ENCODE results near the gene ARVCF.
A peak's percentile ranks its signal among the peaks of the same experiment; 100 is the strongest.

Gene ARVCF

DNA sequence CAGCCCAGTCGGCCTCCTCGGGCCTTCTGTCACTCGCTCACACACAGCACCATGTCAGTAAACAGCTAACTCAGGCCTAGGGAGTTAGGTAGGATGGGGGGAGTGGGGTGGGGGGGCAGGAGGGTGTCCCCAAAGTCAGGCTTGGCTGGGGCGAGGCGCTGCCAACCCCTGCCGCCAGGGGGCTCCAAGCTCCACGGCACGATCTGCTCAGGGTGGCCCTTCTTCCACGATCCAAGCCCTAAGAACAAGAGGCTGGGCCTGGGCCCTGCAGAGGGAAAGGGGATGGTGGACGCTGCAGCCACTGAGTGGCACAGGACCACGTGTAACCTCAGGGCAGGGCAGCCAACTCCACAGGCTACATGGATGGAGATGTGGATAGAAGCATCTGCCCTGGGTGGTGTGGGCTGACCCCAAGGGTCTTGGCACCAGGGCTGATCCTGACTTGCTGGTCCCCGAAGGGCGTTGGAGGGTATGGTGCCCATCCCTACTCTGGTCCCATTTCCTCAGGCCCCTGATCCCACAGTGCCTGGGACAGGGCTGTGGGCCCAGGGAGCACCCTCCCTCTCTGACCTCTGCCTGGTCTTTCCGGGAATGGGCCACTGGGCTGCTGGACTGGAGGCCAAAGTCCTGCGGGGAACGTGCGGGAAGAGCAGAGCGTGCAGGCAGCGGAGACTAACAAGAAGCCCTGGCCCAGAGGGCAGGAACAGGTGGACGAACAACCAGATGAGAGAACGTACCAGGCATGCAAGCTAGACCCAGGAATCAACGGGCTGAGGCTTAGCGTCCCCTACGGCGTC is 45.9 kb downstream of the ARVCF start:
- peak; percentile 85 for DNase-seq

DNA sequence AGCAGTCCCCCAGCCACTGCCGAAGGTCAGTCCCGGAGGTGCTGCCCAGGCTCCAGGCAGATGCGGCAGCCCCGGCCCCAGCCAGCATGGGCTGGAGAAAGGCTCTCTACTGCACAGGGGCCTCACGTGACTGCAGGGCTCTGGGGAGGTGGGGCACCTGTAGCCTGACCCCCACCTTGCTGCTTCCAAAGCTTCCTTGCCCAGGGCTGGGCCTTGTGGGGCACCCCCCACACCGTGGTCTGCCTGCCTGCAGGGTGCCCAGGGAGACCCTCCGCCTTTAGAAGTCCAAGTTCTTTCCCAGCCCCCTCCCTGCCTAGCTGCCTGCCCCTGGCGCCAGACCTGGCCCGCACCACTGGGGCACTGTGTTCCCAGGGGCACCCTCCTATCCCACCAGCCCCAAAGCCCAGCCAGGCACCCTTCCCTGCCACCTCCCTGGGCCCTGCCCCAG is 46.6 kb downstream of the ARVCF start:
- DNase-seq, result no peak

GRCh38 chr22:19969141-19969928 is 47.3 kb downstream of the ARVCF start:
- DNase-seq, result no peak

- no peak for DNase-seq
These were observed 48.2 kb downstream of the ARVCF start for GRCh38 chr22:19968450-19968891.

DNA sequence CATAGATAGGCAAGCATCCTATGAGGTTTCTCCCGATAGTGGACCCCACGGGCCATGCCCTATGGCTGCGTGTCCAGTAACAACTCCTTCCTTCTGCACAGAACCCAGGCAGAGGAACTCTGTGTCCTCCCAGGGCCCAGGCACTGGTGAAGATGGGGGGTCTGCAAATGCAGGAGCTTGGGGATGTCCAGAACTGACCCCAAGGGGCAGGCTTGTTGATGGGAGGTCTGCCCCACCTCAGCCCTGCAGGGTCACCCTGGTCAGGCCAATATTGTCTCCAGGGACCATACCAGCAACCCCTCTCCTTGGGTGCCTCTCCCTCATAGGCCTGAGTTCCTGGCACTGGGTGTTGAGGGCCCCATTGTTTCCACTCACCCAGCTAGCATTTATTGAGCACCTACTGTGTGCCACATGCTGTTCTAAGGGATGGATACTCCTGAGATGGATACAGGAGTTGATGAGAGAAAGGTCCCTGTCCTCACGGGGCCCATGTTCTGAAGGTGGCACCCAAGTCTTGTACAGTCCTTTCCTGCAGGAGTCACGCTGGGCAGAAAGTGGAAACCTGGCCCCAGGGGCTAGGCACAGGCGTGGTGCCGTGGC is 48.7 kb downstream of the ARVCF start:
- no peak for DNase-seq

DNA sequence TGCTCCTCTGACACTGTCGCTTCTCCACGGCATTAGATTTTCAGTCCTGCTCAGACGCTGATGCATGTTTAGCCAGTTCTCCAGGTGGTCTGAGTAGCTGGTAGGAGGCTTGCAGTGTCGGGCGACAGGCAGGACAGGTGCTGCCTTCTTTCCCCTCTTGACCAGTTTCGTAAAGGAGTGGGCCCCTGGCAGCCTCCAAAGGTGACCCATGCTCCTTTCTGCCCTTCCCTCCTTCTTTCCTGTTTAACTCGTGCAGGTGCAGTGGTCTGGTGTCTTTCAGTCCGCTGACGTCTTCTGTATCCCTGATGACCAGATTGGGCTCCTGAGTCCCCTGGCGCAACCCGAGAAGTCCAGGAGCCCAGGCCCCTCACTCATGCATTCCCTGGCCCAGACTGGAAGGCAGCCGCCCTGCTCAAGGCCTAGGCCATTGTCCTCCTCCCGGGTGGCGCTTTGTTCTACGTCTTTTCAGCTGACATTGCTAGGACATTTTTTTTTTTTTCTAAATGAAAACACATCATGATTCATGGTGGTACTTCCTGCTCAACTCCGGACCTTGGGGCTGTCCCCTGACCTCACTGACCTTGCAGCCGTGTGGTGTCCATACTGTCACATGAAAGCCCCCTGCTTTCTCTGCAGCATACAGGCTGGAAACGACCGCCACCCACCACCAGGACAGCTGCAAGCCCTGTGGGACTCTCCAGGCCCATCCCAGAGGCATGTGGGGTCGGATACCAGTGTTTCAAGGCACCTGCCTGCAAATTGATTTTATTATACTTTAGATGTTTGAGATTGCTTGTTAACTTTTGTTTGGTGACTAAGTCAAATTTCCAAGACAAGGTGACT is 49.5 kb downstream of the ARVCF start:
- DNase-seq, result no peak

GRCh38 chr22:19965771-19966709 is 50.6 kb downstream of the ARVCF start:
- no peak for DNase-seq

DNA sequence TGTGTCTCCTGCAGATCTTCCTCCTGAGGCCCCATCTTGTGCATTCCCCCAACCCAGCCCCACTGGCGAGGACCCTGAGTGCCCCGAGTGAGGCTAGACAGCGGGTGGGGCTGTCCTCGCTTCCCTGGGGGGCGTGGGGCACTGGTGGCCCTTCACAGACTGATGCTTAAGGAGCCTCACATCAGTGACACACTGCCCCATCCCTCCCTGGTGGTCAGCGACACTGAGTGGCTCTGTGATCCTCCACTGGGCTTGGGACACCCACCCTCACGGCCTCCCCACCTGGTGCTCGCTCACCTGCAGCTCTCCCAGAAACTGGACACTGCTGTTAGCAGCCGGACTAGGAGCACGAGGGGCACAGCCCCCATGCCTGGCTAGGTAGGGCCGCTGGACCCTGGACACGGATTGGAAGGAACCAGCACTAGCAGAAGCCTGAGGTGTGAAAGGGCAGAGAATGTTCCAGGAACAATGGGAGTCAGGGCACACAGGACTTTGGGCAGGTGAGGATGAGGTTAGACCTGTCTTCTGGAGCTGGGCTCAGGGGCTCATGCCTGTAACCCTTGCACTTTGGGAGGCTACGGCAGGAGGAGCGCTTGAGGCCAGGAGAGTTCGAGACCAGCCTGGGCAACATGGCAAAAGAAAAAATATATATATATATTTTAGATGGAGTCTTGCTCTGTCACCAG is 51.8 kb downstream of the ARVCF start:
- no peak for DNase-seq

DNA sequence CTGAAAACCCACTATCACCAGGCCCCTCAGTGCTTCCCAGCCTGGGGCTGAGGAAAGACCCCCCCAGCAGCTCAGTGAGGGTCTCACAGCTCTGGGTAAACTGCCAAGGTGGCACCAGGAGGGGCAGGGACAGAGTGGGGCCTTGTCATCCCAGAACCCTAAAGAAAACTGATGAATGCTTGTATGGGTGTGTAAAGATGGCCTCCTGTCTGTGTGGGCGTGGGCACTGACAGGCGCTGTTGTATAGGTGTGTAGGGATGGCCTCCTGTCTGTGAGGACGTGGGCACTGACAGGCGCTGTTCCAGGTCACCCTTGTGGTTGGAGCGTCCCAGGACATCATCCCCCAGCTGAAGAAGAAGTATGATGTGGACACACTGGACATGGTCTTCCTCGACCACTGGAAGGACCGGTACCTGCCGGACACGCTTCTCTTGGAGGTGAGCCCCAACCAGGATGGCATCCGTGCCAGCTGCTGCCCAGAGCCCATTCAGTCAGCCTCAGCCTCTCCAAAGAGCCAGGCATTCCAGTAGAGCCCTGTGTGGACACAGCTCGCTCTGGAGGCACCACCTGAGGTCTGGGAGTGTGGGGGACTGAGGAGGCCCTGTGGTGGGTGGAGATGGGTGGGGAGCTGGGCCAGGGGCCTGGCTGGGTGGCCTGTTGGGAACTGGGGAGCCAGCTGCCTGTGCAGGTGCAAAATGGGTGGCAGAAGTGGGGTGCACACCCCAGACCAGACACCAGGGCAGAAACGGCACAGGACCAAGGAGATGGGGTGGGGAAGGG is 52.6 kb downstream of the ARVCF start:
- DNase-seq, result no peak

GRCh38 chr22:19962909-19963806 is 53.5 kb downstream of the ARVCF start:
- DNase-seq, result no peak

GRCh38 chr22:19962246-19962908 is 54.2 kb downstream of the ARVCF start:
- DNase-seq, result no peak

DNA sequence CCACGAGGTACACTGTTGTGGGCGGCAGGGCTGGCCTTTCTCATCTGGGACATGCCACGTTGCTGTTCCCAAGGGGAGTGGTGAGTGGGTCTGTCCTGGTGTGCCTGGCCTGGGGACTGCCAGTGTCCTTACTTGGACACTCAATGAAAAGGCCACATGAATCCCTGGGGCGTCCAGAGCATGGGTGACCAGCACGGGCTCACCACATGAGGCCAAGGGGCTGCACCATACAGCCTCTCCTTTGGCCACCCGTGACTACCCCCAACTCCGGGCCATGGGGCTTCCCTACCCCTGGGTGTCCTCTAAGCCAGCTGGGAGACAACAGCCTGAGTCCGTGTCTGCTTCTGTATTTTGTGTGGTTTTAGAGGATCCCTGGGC is 54.8 kb downstream of the ARVCF start:
- DNase-seq, result no peak

DNA sequence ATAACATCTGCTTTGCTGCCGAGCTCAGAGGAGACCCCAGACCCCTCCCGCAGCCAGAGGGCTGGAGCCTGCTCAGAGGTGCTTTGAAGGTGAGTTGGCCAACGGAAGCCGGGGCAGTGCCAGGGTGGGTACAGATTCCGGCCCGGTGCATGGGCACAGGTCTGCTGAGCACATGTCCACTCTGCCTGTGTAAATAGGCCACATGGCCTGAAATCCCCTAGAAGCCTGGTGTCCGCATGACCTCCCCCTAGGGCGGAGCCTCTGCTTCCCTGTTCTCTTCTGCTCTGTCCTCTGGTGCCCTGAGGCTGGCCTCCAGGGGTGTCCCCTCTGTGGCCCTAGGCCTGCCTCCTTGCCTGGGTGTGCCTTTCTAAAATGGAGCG is 55.4 kb downstream of the ARVCF start:
- no peak for DNase-seq

- no peak for DNase-seq
These were observed 56.0 kb downstream of the ARVCF start for GRCh38 chr22:19960491-19961200.

DNA sequence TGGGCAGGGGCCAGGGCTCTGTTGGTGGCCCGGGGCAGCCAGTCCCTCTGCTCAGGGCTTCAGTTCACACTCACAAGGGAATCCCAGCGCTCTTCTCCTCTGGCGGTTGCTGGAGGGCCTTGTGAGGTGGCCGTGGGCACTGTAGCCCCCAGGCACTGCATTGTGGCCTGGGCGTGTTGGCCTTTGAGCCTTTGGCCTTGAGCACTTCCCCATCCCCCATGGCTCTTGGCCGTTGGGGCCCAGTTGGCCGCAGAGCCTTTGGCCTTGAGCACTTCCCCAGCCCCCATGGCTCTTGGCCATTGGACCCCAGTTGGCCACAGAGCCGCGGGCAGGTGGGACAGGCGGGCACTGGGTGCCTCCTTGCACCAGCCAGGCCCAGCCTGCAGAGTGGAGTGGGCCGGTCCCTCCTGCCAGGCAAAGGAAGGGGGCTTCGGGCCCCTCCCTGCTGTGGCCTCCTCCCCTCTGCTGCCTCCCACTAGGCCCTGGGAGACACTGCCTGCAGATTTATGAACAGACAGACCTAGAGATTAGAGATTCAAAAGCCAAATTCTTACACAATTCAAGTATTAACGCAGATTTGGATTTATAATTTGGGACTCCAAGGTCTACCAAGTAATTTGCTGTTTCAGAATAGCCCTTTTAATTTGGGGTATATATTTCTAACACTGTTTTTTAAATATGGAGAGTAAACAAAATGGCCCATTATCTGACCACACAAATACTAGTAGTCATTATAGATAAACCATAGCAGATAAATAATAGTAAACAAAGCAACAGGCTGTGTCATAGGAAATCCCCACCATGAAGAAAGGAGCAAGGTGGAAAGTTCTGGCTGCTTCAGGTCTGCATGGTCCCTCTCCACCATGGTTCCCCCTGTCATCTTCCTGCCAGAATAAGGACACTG is 56.8 kb downstream of the ARVCF start:
- no peak for DNase-seq

GRCh38 chr22:19959043-19959586 is 57.5 kb downstream of the ARVCF start:
- DNase-seq, result no peak

Data from 8988T (cell line).